Measurements from ENCODE around the gene LRRC73.

Gene LRRC73

DNA sequence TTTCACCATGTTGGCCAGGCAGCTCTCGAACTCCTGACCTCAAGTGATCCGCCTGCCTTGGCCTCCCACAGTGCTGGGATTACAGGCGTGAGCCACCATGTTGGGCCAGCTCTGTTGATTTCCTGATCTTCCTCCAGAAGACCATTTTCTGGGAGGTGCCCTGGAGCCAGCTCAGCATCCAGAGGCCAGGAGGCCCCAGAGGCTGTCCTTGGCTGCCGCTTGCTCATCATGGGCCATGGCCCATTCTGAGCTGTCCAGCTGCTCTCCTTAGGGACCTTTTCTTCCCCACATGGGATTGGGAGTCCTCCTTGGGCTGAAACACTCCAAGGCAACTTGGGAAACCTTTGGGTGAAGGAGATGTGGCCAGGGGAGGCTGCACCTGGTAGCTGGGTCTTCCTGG lies 15.4 kb downstream of the LRRC73 start:
- peak overlapping the region; percentile 99 for H3K27ac ChIP-seq
- DNase-seq (ENCODE audit: low spot score) = no peak
- ChIA-PET CTCF (interaction anchor here (0.6 to 3.3 kb wide), 7 partner anchors 12 to 373 kb away, joined by 3 to 39 read pairs (median 5); no protein-coding TSS in a partner anchor), POLR2A (ENCODE audit: low non-redundant PET) (interaction anchor here (1.3 kb wide), 1 partner anchor 17 kb away, joined by 4 read pairs; the partner anchor contains the start of gene TJAP1)
- TF ChIP-seq, protein P1, sequence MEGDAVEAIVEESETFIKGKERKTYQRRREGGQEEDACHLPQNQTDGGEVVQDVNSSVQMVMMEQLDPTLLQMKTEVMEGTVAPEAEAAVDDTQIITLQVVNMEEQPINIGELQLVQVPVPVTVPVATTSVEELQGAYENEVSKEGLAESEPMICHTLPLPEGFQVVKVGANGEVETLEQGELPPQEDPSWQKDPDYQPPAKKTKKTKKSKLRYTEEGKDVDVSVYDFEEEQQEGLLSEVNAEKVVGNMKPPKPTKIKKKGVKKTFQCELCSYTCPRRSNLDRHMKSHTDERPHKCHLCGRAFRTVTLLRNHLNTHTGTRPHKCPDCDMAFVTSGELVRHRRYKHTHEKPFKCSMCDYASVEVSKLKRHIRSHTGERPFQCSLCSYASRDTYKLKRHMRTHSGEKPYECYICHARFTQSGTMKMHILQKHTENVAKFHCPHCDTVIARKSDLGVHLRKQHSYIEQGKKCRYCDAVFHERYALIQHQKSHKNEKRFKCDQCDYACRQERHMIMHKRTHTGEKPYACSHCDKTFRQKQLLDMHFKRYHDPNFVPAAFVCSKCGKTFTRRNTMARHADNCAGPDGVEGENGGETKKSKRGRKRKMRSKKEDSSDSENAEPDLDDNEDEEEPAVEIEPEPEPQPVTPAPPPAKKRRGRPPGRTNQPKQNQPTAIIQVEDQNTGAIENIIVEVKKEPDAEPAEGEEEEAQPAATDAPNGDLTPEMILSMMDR (conservative IDR thresholded peaks at IDR 0.05; ENCODE audit: low read depth) = no peak

DNA sequence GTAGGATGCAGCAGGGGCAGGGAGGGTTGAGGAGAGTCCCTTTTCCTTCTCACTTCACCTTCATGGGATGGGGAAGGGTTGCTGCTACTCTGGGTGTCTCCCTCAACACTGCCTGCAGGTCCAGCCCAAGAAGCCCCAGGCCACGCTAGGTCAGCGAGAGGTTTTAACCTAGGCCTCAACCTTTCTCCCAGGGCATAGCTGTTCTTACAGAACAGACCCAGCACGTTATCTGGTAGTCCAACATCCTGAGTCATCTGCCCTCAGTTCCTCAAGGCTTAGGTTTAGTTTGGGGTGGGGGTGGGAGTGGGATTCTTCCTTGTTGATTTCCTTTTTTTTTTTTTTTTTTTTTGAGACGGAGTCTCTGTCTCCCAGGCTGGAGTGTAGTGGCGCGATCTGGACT lies 15.8 kb downstream of the LRRC73 start:
- ChIA-PET POLR2A (ENCODE audit: low non-redundant PET) (interaction anchor here (1.3 kb wide), 1 partner anchor 17 kb away, joined by 4 read pairs; the partner anchor contains the start of gene TJAP1), CTCF (interaction anchor here (0.7 to 3.3 kb wide), 6 partner anchors 13 to 231 kb away, joined by 3 to 39 read pairs (median 4); no protein-coding TSS in a partner anchor)
- DNase-seq (ENCODE audit: low spot score) = no peak
- peak overlapping the region; percentile 99 for H3K27ac ChIP-seq
- TF ChIP-seq, protein P1 (conservative IDR thresholded peaks at IDR 0.05; ENCODE audit: low read depth) = no peak

DNA sequence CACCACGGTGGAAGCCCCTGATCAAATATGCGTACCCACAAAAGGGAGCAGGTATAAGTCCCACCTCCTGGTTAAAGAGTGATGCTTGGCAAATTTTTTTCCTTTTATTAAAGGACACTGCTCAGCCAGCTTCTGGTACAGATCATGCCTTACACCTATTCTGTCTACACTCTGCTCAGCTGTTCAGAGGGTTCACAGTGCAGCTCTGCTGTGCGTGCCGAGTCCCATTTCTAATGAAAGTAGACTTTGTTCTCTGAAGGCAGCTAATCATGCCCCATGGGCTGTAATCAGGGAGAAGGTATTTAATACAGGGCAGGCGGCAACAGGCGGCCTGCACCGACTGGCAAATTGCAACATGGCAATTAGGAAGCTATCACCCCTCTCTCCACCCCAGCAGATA lies 16.3 kb downstream of the LRRC73 start:
- TF ChIP-seq, protein P1 (conservative IDR thresholded peaks at IDR 0.05; ENCODE audit: low read depth) = no peak
- POLR2A ChIA-PET (ENCODE audit: low non-redundant PET) = interaction anchor here (1.3 kb wide), 1 partner anchor 16 kb away, joined by 4 read pairs; the partner anchor contains the start of gene TJAP1
- DNase-seq (ENCODE audit: low spot score) = peak; percentile 55
- H3K27ac ChIP-seq = peak overlapping the region; percentile 99
- CTCF ChIA-PET = interaction anchor here (0.7 to 1.3 kb wide), 5 partner anchors 8 to 230 kb away, joined by 3 to 6 read pairs (median 4); no protein-coding TSS in a partner anchor

DNA sequence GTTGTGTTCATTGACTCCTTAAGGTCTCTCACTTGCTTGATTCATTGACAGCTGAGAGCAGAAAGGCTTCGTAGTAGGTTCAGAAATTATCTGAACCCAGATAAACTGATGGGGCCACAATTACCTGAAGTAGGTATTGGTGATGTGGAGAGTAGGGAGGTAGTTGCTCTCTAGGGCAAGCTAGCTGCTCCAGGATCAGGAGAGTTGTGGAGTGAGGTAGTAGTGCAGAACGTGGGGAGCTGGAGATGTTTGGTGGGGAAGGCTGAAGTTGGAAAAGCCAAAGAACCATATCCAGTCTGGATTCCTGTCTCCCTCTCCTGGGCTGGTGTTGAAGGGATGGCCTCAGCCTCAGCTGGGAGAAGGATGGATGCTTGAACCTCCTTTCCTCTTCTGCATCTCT lies 16.9 kb downstream of the LRRC73 start:
- DNase-seq (ENCODE audit: low spot score) = no peak
- ChIA-PET POLR2A (ENCODE audit: low non-redundant PET) (no interaction called here), CTCF (interaction anchor here (0.7 to 1.0 kb wide), 2 partner anchors 8 to 95 kb away, joined by 3 read pairs; no protein-coding TSS in a partner anchor)
- TF ChIP-seq, protein P1 (conservative IDR thresholded peaks at IDR 0.05; ENCODE audit: low read depth) = no peak
- peak overlapping the region; percentile 99 for H3K27ac ChIP-seq

DNA sequence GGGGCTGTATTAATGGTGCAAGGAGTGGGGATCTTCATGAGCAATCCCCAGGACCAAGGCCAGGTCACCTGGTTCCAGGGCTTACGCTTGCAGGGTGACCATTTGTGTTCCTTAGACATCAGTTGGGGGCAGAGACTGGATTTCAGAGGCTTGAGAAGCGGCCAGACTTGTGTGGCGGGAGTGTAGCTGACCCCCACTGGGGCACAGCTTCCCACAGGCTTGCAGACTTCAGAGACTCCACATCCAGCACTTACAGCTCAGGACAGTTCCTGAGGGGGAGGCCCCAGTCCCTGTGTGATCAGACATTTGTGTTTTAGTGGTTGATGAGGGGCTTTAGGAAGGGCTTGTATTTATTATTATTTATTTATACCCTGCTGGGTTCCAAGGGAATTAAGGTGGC lies 17.5 kb downstream of the LRRC73 start:
- no peak for DNase-seq (ENCODE audit: low spot score)
- TF ChIP-seq, protein P1 (conservative IDR thresholded peaks at IDR 0.05; ENCODE audit: low read depth) = no peak
- H3K27ac ChIP-seq = no peak overlapping the region
- CTCF ChIA-PET = interaction anchor here (0.6 to 1.4 kb wide), 4 partner anchors 14 to 229 kb away, joined by 3 to 6 read pairs (median 3); partner anchors contain the start of gene ABCC10
- POLR2A ChIA-PET (ENCODE audit: low non-redundant PET) = no interaction called here

DNA sequence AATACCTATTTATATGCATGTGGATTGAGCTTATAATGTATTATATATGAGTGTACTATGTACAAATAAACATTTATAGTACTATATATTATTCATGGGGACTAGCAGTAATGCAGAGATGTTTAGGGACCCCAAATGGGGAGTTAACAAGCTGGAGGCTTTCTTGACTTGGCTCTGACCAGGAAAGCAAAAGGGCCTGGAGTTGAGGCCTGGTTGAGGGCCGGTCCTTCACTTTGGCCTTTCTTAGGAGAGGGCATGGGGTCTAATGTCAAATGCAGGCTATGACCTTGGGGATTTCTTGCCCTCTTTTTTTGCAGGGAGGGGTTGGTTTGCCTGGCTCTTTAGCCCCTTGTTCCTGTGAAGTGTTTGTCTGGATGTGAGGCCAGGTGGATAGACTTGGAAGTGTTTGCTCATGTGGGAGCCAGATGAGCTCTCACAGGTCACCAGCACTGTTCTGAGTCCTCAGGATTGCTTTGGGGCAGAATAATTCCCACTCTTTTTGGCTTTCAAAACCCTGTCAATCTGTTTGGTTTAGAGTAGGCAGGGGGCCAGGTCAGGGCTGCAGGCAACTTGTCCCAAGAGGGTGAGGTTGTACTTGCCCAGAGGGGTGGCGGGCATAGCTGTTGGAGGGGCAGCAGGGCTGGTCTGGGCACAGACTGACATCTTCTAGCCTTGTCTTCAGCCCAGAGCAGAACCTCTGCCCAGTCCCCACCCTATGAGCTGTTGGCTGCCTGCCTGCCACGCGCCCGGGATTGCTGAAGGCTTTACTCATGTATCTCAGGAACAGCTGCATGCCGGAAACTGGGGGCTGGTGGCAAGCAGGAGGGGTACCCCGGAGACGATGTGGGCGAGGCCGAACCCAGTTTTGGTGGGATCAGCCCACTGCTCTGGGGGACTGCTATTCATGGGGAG lies 18.1 kb downstream of the LRRC73 start:
- POLR2A ChIA-PET (ENCODE audit: low non-redundant PET) = no interaction called here
- CTCF ChIA-PET = interaction anchor here (0.6 to 1.4 kb wide), 4 partner anchors 15 to 228 kb away, joined by 3 to 6 read pairs (median 4); partner anchors contain the start of gene ABCC10
- no peak overlapping the region for H3K27ac ChIP-seq
- TF ChIP-seq, protein P1 (conservative IDR thresholded peaks at IDR 0.05; ENCODE audit: low read depth) = no peak
- DNase-seq (ENCODE audit: low spot score) = peak; percentile 80
